Hepatocyte (in vitro differentiated cells): ENCODE data around the gene TP63.

Experiments used
- CTCF ChIP-seq: fragments of 200-600 bp; sonication (generic); IDR thresholded peaks from 2 replicates; pipeline ENCODE4 v1.5.1; 2016; ENCODE audit warnings: antibody characterized with exemption, mild to moderate bottlenecking; ENCODE audit not compliant: poor library complexity
- EZH2 ChIP-seq: fragments of 200-600 bp; sonication (generic); IDR thresholded peaks from 2 replicates; pipeline ENCODE4 v1.6.1; 2016; ENCODE audit warnings: antibody characterized with exemption, mild to moderate bottlenecking, borderline replicate concordance
- EZH2phosphoT487 ChIP-seq: fragments of 200-600 bp; sonication (generic); IDR thresholded peaks from one replicate; pipeline ENCODE4 v1.6.1; 2018; ENCODE audit warnings: antibody characterized with exemption, mild to moderate bottlenecking, low read depth, moderate library complexity; ENCODE audit not compliant: unreplicated experiment, severe bottlenecking

- TF ChIP-seq CTCF, result no peak
- no peak for TF ChIP-seq EZH2phosphoT487
- no peak for TF ChIP-seq EZH2
Observed at GRCh38 chr3:189787632-189788031, 156.4 kb downstream of the TP63 start.
